ENCODE data around the gene TESMIN.
A peak's percentile ranks its signal among the peaks of the same experiment; 100 is the strongest.

The TESMIN gene

GRCh38 chr11:68759991-68760390, 8.7 kb upstream of the TESMIN start:
- DNase-seq, result peak; percentile 8

- no peak for DNase-seq
Observed at GRCh38 chr11:68757711-68758110, 6.4 kb upstream of the TESMIN start.

DNA sequence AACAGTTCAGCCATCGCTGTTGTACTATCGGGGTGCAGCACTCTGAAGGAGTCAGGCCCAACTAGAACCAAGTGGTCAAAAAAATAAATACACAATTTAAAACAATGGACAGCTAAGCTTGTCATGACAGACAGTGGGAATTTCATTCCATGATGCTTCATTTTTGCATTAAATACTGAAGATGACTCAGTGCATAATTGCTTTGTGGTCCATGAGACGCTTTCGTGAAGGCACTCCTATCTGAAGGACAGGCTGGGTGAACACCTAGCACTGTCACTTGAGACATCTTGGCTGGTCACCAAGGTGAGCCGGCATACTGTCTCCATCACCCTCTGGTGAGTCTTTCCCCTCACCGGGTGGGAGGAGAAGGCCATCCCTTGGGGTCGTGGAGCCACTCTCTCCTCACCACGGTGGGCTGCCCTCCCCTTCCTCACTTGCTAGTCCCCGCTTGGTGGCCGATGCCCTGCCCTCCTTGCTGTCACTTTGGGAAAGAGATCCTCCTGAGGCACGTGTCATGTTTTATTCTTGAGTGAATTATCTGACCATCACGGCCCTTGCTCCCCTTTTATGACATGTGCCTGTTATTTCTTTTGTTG, 4.9 kb upstream of the TESMIN start:
- no peak for DNase-seq

- peak; percentile 53 for DNase-seq
Observed at GRCh38 chr11:68753300-68753699, 2.0 kb upstream of the TESMIN start.

DNA sequence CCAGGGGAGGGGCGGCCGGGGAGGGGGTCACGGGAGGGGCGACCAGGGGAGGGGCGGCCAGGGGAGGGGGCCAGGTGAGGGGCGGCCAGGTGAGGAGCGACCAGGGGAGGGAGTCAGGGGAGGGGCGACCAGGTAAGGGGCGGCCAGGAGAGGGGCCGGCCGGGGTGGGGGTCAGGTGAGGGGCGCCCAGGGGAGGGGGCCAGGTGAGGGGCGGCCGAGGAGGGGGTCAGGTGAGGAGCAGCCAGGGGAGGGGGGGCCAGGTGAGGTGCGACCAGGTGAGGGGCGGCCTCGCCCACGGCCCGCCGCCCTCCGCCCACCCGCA, 355 bp downstream of the TESMIN start:
- DNase-seq, result no peak

- DNase-seq, result no peak
Observed at GRCh38 chr11:68750195-68751003, 921 bp downstream of the TESMIN start.

DNA sequence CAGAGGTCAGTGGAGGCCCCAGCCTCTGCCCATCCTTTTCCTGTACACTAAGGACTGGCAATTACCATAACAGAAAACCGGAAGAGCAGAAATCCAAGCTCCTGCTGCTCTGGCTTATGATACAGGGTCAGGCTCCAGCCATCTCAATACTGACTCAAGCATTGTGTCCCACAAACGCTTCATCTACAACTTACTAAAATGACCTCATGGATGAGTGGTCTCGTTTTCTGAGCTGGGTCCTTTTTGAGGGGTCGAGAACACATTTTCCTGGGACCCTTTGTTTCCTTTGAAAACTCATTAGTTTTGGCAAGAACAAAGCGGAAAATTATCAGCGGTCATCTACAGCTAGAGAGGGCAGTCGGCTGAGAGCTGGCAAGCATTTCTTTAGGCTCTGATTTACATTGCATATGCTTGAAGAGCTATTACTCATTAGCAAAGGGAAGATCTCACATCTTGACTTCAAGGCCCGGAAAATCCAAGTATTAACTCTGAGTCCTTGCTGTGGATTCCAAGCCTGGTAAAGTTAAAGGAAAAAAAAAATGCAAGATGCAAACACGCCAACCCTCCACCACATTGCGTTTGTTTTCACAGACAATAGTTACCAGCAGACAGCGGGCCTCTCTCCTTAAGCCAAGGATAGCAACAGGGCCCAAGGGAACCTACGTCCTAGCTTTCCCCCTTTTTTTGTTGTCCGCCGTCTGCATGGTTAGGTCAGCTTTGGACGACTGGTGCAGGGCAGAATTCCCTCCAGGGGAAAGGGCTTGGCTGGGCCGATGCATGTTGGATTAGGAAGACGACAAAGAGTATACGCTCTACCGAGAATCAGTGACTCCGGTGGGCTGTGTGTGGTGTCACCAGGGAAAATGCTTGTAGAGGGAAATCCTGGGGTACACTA, 1.8 kb downstream of the TESMIN start:
- no peak for DNase-seq

- DNase-seq, result no peak
Observed at GRCh38 chr11:68748061-68748460, 3.3 kb downstream of the TESMIN start.

DNA sequence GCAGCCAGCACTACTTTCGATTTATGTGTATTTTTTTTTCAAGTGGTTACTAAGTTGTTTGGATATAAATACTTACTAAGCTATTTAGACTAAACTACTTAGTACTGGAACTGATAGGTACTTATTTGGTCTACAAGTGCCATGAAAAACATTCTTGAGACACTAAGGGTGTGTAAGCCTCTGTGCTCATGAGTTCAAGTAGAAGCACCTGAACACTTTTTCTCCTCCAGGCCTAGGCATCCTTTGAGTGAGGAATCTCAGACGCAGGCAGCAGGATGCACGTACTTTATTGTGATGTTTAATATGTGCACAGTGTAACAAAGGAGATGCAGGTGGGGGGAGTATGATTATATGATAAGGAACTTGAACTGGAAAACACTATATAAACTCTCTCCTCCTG, 7.8 kb downstream of the TESMIN start:
- DNase-seq, result no peak

DNA sequence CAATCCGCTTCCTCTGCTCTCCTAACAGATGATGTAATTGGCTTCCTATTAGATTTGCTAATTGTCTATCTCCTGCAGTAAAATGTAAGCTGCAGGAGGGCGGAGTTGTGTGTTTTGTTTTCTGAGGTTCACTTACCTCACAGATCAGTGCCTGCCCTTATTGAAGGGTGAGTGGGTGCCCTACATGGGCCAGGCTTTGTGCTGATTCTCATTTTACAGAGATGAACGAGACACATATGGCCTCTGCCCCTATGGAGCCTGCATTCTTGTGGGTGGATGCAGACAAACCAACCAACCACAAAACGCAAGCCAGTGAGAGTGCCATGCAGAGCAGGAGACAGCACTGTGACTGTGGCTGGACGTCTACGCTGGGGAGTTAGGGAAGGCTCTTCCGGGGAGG, 9.9 kb downstream of the TESMIN start:
- peak; percentile 2 for DNase-seq

DNA sequence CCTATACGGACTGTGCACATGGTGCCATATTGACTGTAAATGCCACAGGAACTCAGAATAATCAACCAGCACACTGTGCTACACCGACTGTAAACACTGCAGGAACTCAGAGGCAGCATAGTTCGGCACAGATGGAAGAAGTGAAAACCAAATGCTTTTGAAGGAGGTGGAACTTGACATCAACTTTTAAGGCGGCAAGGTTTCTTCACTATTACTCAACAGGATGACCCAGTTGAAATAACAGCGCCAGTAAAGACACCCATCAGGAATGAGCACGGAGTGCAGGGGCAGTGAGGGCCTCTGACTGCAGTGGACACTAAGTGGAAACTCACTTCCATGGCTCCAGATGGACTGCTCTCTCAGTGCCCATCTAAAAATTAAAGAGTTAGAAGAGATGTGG, 15.7 kb downstream of the TESMIN start:
- DNase-seq, result no peak

GRCh38 chr11:68735125-68735524, 16.2 kb downstream of the TESMIN start:
- no peak for DNase-seq

DNA sequence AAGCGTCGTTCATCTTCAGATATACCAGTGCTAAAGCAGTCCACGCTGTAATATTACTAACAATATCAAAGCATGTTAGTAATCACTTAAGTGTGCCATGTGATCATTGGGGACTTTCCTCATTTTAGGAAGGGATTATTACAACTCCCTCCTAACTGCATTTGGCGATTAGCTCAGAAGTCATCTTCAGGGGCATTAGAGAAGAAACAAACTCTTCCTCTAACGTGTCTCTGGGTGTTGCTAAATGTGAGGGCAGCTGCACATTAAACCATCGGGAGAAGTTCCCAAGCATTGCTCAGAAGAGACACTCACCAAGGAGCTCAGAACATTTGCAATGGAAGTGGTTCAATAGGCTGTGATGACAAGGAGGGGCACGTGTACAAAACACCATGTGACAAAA, 17.2 kb downstream of the TESMIN start:
- peak; percentile 33 for DNase-seq

- DNase-seq, result no peak
Observed at GRCh38 chr11:68727783-68728182, 23.5 kb downstream of the TESMIN start.

GRCh38 chr11:68724293-68724692, 27.0 kb downstream of the TESMIN start:
- DNase-seq, result peak; percentile 16

DNA sequence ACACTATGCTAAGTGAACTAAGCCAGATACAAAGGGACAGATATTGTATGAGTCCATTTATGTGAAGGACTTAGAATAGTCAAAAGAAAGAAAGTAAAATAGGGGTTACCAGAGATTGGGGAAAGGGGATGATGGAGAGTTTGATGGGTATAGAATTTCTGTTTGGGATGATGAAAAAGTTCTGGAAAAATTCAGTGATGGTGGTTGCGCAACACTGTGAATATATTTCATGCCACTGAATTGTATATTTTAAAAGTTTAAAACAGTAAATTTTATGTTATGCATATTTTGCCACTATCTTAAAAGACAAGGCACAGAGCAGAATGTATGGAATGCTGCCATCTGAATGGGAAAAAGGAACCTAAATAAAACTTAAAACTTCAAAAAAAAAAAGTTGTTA, 29.2 kb downstream of the TESMIN start:
- DNase-seq, result no peak

GRCh38 chr11:68721075-68721474, 30.2 kb downstream of the TESMIN start:
- DNase-seq, result no peak

DNA sequence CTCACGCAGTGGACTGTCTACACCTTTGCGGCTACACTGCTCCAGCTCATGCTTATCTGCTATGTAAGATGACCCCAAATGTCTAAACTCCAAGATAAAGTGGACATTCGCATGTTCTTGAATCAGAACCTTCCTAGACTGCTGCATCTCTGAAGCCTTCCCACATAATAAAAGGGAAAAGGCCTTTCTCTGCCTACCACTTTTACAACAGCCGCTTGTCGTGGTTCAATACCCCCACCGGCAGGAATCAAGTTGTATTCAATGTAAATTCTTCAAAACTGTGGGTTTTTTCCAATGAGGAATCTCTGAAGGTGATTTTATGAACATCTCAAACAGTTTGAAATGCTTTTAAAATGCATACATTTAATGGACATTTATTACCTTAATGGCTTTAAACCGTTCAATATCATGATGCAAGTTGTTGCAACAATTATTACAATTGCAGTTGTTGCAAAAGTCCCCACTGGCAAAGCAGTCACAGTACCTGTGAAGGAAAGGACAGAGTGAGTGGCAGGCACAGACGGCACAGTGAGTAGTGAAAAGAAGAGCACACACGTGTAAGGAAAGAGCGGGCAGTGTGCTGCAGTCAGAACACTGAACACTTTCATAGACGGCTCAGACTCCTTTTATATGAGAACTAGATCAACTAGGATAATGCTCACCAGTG, 35.7 kb downstream of the TESMIN start:
- DNase-seq, result no peak

DNA sequence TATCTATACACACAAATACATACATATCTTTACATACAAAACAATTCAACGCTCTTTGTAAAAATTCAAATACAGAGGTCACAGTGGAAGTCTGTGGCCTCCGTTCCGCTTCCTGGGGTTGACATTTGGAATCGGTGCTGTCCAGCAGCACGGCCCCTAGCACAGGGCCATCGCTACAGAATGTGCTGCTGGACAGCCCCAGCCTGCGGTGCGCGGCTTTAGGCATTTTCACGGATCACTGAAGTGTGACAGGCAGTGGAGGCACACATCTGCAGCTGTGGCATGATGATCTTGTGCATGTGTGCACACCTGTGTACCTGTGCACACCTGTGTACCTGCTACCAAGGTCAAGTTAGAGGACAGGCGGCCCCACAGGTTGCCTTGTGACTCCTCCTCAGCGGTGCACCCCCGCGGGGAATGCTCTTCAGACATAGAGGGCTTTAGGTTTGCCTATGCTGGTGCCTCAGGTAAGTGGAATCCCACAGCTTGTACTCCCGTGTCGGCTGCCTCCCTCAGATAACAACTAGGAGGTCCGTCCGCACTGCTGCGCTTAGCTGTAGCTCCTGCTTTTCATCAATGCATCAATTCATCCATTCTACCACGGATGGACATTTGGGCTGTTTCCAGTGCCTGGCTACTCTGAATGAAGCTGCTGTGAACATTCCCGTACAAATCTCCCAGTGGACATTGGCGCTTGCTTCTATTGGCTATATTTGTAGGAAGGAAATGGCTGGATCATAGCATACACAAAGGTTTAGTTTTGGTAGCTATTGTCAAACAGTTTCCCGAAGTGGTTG, 37.1 kb downstream of the TESMIN start:
- DNase-seq, result no peak

- no peak for DNase-seq
Observed at GRCh38 chr11:68711114-68711513, 40.2 kb downstream of the TESMIN start.

DNA sequence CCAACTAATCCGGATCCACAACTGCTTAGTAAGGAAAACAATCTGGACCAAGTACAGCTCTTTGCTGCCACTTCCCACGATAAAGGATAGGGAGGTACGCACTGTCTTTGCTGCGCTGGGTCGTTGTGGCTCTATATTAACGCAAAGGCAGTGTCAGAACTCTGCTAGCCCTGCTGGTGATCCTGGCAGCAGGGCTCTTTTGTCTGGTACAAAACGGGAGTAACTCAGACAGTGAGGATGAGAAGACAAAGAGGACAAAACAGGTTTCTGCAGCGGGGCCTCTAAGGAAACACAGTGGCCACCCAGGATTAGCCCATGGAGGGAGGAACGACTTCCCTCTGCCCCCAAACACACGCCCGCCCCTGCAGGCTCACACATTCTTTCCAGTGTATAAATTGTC, 40.9 kb downstream of the TESMIN start:
- no peak for DNase-seq

GRCh38 chr11:68709062-68709461, 42.3 kb downstream of the TESMIN start:
- no peak for DNase-seq

DNA sequence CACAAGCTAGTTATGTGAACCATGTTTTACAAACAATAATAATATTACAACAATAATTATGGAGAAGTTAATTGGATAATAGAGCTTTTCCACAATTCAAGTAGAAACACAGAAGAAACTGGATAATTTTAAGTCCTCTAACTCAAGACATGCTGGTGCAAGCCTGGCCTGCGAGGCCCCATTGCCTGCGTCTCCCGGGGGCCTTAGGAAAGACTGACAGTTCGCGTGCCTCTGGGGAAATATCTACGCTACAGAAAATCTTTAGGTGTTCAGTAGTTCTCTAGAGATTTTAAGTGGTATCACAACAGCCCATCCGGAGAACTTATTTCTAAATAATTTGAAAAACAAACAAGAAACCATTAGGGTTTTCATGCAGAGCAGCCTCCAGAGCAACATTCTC, 43.8 kb downstream of the TESMIN start:
- no peak for DNase-seq

Measured in NCI-H82 (cell line).